ENCODE measurements around the gene PPHLN1. TPM values are rescaled to one million over a fixed set of nuclear protein-coding genes. Genes with fewer than 3 reads are reported as not detected.

PPHLN1 gene
- total and polyA plus RNA-seq, 2 donors: 39.6 to 104 TPM

DNA sequence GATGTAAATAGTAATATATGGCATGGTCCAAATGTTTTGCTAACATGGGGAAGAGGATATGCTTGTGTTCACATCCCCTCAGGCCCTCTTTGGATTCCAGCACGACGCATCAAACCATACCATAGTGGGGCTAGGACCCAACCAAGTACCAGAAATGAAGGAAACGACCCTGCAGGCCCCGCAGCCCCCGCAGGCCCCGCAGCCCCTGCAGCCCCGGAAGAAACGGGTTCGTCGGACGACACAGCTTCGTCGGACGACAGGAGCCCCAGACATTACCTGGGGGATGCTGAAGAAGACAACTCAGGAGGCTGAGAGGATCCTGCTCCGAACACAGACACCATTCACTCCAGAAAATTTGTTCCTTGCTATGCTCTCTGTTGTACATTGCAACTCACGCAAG lies 119.9 kb downstream of the PPHLN1 start:
- H3K36me3 ChIP-seq (ENCODE audit: insufficient read depth): no peaks in the 10 kb centered on the region
- H3K27ac ChIP-seq (ENCODE audit: low read depth): no peak overlapping the region
- no peak for DNase-seq (ENCODE audit: extremely low spot score)
- no peaks in the 10 kb centered on the region for H3K4me1 ChIP-seq (ENCODE audit: insufficient read depth)
- H3K4me3 ChIP-seq (ENCODE audit: low read depth, low read length): no peak overlapping the region
- 95% methylated on average over 16 of the region's 16 CpGs for whole genome bisulfite sequencing

DNA sequence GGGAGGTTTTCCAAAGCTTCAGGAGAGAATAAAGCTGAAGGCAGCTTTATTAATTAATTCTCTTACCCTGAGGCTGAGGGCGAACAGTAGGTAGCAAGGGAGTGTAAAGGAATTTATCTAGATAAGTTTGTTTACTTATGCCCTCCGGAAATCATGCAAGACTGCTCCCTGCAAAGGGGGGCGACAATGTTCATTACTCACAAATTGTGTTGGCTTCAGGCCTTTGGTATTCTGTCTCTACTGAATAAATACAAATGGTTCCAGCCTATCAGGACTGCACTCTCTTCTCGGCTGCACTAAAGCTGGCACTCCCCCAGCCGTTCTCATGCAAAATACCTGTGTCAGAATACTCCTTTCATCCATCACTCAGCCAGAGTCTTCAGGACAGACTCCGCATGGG lies 120.8 kb downstream of the PPHLN1 start:
- 65% methylated on average over 6 of the region's 6 CpGs for WGBS
- H3K36me3 ChIP-seq (ENCODE audit: insufficient read depth): no peaks in the 10 kb centered on the region
- H3K4me1 ChIP-seq (ENCODE audit: insufficient read depth): no peaks in the 10 kb centered on the region
- H3K27ac ChIP-seq (ENCODE audit: low read depth): no peak overlapping the region
- DNase-seq (ENCODE audit: extremely low spot score): no peak
- H3K4me3 ChIP-seq (ENCODE audit: low read depth, low read length): no peak overlapping the region

DNA sequence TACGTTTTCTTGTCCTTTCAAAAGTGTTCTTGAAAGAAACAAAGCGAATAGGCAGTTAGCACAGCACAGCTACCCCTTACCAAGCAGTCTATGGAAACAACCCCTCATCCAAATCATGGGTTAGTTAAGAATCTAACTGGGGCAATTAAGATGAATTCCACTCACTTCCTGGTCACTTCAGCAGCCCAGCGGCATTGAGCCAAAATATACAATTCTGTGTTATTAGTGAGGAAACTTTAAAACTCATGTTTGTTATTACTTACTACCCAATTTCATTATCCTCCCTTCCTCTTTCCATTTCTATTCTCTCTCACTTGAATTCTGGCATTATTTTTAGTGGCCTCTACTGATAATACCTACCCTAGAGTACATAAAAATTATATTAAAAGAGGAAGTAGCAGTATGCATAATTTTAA lies 121.4 kb downstream of the PPHLN1 start:
- DNase-seq (ENCODE audit: extremely low spot score): no peak
- H3K4me3 ChIP-seq (ENCODE audit: low read depth, low read length): no peak overlapping the region
- H3K4me1 ChIP-seq (ENCODE audit: insufficient read depth): no peaks in the 10 kb centered on the region
- WGBS: 81% methylated on average over 3 of the region's 3 CpGs
- H3K27ac ChIP-seq (ENCODE audit: low read depth): no peak overlapping the region
- H3K36me3 ChIP-seq (ENCODE audit: insufficient read depth): no peaks in the 10 kb centered on the region

DNA sequence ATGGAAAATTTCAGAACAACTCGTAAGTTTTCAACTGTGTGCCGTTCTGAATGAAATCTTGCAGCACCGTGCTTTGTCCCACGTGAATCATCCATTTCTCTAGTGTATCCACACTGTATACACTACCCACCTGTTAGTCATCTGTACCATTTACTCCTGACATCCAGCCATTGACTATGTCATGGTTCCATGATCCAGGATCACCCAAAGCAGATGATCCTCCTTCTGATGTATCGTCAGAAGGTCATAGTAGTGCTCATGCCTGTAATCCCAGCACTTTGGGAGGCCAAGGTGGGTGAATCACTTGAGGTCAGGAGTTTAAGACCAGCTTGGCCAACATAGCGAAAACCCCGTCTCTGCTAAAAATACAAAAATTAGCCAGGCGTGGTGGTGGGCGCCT lies 122.9 kb downstream of the PPHLN1 start:
- WGBS: 98% methylated on average over 9 of the region's 9 CpGs
- no peak for DNase-seq (ENCODE audit: extremely low spot score)
- Histone ChIP-seq H3K27ac (ENCODE audit: low read depth) (no peak overlapping the region), H3K4me1 (ENCODE audit: insufficient read depth) (no peaks in the 10 kb centered on the region), H3K36me3 (ENCODE audit: insufficient read depth) (no peaks in the 10 kb centered on the region), H3K4me3 (ENCODE audit: low read depth, low read length) (no peak overlapping the region)

DNA sequence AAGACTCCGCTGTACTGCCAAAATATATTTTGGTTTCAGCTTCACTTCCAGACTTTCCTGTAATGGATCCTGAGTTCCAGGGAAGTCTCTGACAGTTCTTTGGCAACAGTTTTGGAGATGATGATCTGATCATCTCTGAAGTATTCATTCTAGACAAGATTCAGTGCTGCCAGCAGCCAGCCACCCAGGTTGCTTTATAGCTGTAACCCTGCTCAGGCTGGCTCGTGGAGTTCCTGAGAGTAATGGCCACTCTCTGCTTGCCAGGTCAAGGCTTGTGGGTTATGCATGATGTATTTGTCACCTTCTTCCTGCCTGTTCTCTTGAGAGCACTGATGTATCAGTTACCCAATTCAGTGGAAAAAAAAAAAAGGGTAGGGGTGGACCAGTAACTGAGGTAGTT lies 124.3 kb downstream of the PPHLN1 start:
- no peaks in the 10 kb centered on the region for H3K36me3 ChIP-seq (ENCODE audit: insufficient read depth)
- H3K4me1 ChIP-seq (ENCODE audit: insufficient read depth): no peaks in the 10 kb centered on the region
- WGBS: 68% methylated on average over 2 of the region's 2 CpGs
- no peak overlapping the region for H3K4me3 ChIP-seq (ENCODE audit: low read depth, low read length)
- no peak for DNase-seq (ENCODE audit: extremely low spot score)
- no peak overlapping the region for H3K27ac ChIP-seq (ENCODE audit: low read depth)

DNA sequence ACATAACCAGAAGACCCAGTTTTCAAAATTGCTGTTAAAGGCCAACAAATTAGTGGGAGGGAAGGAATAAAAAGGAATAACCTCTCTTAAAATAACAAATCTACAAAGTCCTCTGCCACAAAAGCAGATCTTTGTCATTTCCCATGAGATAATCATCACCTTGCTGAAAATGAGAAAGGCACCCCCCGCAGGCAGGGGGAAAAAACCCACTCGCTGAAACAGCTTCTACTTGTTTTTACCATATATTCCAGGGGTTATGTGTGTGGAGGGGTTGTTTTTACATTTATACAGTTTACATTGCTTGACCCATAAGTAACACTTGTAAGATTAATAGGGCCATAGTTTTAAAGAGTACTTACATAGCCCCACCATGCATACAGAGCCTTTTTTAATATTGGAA lies 132.6 kb downstream of the PPHLN1 start:
- no peak overlapping the region for H3K4me3 ChIP-seq (ENCODE audit: low read depth, low read length)
- 88% methylated on average over 2 of the region's 2 CpGs for WGBS
- H3K27ac ChIP-seq (ENCODE audit: low read depth): no peak overlapping the region
- no peaks in the 10 kb centered on the region for H3K4me1 ChIP-seq (ENCODE audit: insufficient read depth)
- no peaks in the 10 kb centered on the region for H3K36me3 ChIP-seq (ENCODE audit: insufficient read depth)
- DNase-seq (ENCODE audit: extremely low spot score): no peak

DNA sequence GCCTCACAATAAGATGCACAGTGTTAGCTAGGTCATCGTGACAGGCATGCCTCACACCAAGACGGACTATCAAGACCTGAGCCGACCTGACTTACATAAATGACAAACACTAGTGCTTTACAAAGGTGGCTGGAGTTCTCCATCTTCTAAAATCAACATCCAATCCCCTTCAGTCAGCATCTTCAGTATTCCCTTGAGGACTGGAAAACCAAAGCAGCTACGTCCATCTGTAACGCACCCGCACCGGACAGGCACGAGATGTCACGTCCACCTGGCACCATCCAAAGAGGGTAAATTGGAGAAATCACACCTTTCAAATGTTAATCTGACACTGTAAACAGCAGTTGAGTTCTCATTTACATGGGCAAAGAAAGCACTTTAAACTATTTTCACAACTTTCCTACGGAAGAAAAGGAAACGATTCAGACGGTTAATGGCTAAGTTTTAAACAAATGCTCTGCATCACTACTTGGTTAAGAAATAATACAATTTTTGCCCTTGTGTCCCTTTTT lies 133.4 kb downstream of the PPHLN1 start:
- WGBS: 88% methylated on average over 12 of the region's 12 CpGs
- H3K36me3 ChIP-seq (ENCODE audit: insufficient read depth): no peaks in the 10 kb centered on the region

DNA sequence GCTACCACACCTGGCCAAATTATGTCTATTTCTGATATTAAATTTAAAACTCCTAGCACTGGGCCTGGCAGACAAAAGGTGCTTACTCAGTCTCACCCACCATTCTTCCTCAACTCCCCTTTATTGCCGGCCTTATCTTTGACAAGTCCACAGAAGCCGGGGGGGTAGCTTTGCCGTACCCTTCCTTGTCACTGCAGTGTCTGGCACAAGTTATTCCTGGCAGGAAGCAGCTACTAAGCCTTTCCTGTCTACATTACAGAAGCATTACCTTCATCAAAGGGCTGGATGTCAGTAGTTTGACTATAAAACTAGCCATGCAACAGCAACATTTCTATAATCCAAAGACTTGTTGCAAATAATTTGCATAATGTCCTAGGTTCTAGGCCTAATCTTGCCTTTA lies 136.5 kb downstream of the PPHLN1 start:
- Histone ChIP-seq H3K4me1 (ENCODE audit: insufficient read depth) (no peaks in the 10 kb centered on the region), H3K36me3 (ENCODE audit: insufficient read depth) (no peaks in the 10 kb centered on the region), H3K4me3 (ENCODE audit: low read depth, low read length) (no peak overlapping the region), H3K27ac (ENCODE audit: low read depth) (no peak overlapping the region)
- DNase-seq (ENCODE audit: extremely low spot score): no peak
- 38% methylated on average over 3 of the region's 3 CpGs for WGBS

More for the DNA sequence above, 133.4 kb downstream of the PPHLN1 start:
- Histone ChIP-seq H3K27ac (ENCODE audit: low read depth) (no peak overlapping the region), H3K4me1 (ENCODE audit: insufficient read depth) (no peaks in the 10 kb centered on the region), H3K4me3 (ENCODE audit: low read depth, low read length) (no peak overlapping the region)
- DNase-seq (ENCODE audit: extremely low spot score): no peak

DNA sequence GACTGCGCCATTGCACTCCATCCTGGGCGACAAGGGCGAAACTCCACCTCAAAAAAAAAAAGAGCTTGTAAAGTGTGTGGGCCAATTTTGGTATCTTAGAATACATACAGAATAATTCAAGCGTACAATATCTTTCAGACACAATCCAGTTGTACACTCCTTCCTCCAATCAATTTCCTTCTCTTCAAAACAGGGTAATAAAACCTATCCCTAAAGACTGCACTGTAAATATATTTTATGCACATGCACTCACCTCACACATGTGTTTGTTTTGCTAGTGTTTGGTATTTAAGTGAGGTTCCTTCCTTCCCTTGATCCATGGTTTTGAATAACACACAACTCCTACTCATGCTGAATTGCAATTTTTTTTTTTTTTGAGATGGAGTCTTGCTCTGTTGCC lies 137.7 kb downstream of the PPHLN1 start:
- H3K36me3 ChIP-seq (ENCODE audit: insufficient read depth): no peaks in the 10 kb centered on the region

DNA sequence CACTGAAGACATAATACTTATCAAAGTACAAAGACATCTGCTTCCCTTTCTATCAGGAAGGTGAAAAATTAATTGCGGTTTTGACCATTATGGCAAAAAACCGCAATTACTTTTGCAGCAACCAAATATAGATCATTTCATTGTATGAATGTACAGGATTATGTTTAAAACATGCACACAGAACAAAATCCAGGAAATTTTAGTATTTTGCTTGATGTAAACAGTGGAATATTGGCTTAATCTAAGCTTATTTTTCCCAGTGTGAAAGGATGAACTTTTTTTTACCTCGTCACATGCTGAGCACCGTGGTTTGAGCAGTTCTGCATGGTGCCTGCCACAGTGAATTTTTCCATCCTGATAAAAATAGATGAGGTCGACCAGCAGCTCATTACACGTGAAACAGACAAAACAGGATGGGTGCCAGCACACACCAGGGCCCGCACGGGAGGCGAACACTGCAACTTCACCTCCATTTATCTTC lies 142.4 kb downstream of the PPHLN1 start:
- 32% methylated on average over 9 of the region's 9 CpGs for WGBS
- H3K4me3 ChIP-seq (ENCODE audit: low read depth, low read length): no peak overlapping the region
- DNase-seq (ENCODE audit: extremely low spot score): no peak
- H3K27ac ChIP-seq (ENCODE audit: low read depth): no peak overlapping the region
- H3K36me3 ChIP-seq (ENCODE audit: insufficient read depth): no peaks in the 10 kb centered on the region
- H3K4me1 ChIP-seq (ENCODE audit: insufficient read depth): no peaks in the 10 kb centered on the region

More for the DNA sequence above, 137.7 kb downstream of the PPHLN1 start:
- Histone ChIP-seq H3K4me3 (ENCODE audit: low read depth, low read length) (no peak overlapping the region), H3K4me1 (ENCODE audit: insufficient read depth) (no peaks in the 10 kb centered on the region), H3K27ac (ENCODE audit: low read depth) (no peak overlapping the region)
- 96% methylated on average over 4 of the region's 4 CpGs for WGBS
- no peak for DNase-seq (ENCODE audit: extremely low spot score)

DNA sequence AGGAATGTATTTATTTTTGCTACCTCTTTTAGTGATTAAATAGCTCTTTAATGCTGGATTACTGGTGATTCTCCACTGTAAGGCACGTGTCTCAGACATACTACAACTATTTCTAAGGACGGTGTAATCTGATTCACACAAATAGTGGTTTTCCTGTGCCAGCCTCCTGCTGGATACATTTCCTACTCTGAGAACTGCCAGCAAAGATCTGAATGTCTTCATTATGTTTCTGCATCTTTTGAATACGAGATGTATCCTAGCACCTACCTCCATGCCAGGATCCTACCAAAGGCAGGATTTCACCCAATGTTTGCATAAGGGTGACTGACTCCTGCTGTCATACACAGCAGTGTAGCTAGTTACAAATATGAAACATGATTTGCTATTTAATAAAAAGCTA lies 143.0 kb downstream of the PPHLN1 start:
- 37% methylated on average over 3 of the region's 3 CpGs for WGBS
- Histone ChIP-seq H3K4me3 (ENCODE audit: low read depth, low read length) (no peak overlapping the region), H3K27ac (ENCODE audit: low read depth) (no peak overlapping the region), H3K36me3 (ENCODE audit: insufficient read depth) (no peaks in the 10 kb centered on the region), H3K4me1 (ENCODE audit: insufficient read depth) (no peaks in the 10 kb centered on the region)
- no peak for DNase-seq (ENCODE audit: extremely low spot score)

DNA sequence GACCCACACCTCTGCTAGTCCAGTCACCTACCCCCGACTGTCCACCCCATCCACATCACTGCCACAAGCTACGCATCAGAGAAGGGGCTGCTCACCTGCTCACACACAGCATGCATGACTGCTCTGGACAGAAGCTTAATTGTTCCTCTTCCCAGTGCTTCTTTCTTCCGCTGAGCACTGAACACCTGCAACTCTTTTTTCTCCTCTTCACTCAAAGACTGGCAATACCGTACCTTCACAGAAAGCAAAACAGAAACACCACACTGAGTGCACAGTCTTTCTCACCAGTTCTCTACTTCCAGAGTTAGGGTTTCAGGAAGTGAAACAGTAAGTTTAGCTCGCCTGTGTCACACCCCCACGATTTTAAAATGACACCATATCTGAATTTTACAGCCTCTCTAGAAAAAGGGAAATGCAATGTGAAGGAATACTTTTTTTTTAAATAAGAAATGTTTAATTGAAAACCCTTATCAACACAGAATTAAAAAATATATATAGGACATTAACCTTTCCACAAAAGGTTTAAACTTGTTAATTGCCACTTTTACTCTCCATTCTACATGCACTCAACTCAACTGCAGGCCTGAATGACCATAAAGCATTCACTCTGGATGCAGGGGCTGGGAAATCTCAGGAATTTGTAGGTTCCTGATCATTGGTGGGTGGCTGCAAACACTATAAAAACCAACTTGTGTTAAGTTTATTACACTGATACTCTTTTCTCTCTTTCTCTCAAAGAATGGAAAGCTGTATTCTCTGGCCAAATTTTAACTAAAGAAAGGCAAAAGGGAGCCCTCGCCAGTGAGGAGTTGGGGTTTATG lies 143.6 kb downstream of the PPHLN1 start:
- Histone ChIP-seq H3K4me3 (ENCODE audit: low read depth, low read length) (no peak overlapping the region), H3K27ac (ENCODE audit: low read depth) (no peak overlapping the region), H3K4me1 (ENCODE audit: insufficient read depth) (no peaks in the 10 kb centered on the region), H3K36me3 (ENCODE audit: insufficient read depth) (no peaks in the 10 kb centered on the region)
- 76% methylated on average over 7 of the region's 7 CpGs for WGBS
- no peak for DNase-seq (ENCODE audit: extremely low spot score)

DNA sequence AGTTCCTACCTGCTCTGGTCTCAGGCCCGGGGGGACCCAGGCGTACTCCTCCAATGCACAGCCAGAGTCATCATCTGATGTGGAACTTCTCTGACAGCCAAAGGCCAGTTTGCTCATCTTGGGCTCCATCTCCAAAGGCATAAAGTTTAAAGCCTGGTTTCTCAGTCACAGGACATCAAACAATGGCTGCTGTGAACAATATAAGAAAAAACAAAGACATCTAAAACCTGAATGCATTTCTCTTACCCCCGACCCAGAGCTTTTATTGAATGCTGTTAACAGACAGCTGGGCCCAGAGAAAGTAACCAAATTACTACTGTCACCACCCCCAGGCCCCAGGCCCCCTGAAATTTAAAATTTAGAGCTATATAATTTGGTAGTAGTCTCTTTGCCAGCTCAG lies 146.4 kb downstream of the PPHLN1 start:
- no peaks in the 10 kb centered on the region for H3K36me3 ChIP-seq (ENCODE audit: insufficient read depth)
- H3K27ac ChIP-seq (ENCODE audit: low read depth): no peak overlapping the region
- no peaks in the 10 kb centered on the region for H3K4me1 ChIP-seq (ENCODE audit: insufficient read depth)
- WGBS: 79% methylated on average over 3 of the region's 3 CpGs
- no peak for DNase-seq (ENCODE audit: extremely low spot score)
- no peak overlapping the region for H3K4me3 ChIP-seq (ENCODE audit: low read depth, low read length)

DNA sequence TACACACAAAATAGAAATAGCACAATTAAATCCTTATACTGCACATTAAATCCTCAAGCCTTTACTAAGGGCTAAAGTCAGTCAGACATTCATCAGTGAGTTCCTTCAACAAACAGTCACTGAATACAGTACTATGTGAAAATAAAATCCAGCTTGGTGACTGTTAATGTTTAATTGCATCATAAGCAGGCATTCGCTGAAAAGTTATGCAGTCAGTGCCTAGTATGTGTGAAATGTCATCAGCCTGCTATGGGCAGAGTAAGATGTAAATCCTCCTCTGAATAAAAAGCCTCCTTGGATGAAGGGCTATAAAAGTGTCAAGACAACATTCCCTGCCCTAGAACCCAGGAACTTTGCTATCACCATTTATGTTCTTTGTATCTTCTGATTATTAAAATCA lies 147.2 kb downstream of the PPHLN1 start:
- no peak overlapping the region for H3K4me3 ChIP-seq (ENCODE audit: low read depth, low read length)
- 21% methylated on average over 1 of the region's 1 CpG for WGBS
- H3K4me1 ChIP-seq (ENCODE audit: insufficient read depth): no peaks in the 10 kb centered on the region
- no peak for DNase-seq (ENCODE audit: extremely low spot score)
- H3K27ac ChIP-seq (ENCODE audit: low read depth): no peak overlapping the region
- no peaks in the 10 kb centered on the region for H3K36me3 ChIP-seq (ENCODE audit: insufficient read depth)
